Activated CD8-positive, alpha-beta memory T cell treated with anti-CD3 and anti-CD28 coated beads, Interleukin-2, amount 50 U/mL, for 4 hours (primary cell): Measurements from ENCODE around the gene CNN2.

ENCODE experiments used
- DNase-seq: peaks from one replicate; pipeline ENCODE4 v3.0.0-alpha.2; 2020

CNN2 gene

GRCh38 chr19:1052349-1052975 lies 26.1 kb downstream of the CNN2 start:
- DNase-seq = no peak

- no peak for DNase-seq
These were observed 27.0 kb downstream of the CNN2 start for GRCh38 chr19:1053176-1054101.

- DNase-seq = no peak
These were observed 28.0 kb downstream of the CNN2 start for GRCh38 chr19:1054102-1055027.

- no peak for DNase-seq
These were observed 28.6 kb downstream of the CNN2 start for GRCh38 chr19:1055028-1055425.

- DNase-seq = no peak
These were observed 29.6 kb downstream of the CNN2 start for GRCh38 chr19:1055886-1056620.

- DNase-seq = no peak
These were observed 30.9 kb downstream of the CNN2 start for GRCh38 chr19:1057176-1057855.

GRCh38 chr19:1058112-1058511 lies 31.7 kb downstream of the CNN2 start:
- no peak for DNase-seq

- no peak for DNase-seq
These were observed 34.3 kb downstream of the CNN2 start for GRCh38 chr19:1060689-1061088.

- DNase-seq = no peak
These were observed 35.6 kb downstream of the CNN2 start for GRCh38 chr19:1061987-1062386.

GRCh38 chr19:1062387-1063029 lies 36.1 kb downstream of the CNN2 start:
- DNase-seq = no peak

- no peak for DNase-seq
These were observed 36.9 kb downstream of the CNN2 start for GRCh38 chr19:1063030-1063908.

- DNase-seq = no peak
These were observed 37.7 kb downstream of the CNN2 start for GRCh38 chr19:1063909-1064660.

GRCh38 chr19:1064661-1065605 lies 38.5 kb downstream of the CNN2 start:
- DNase-seq = peak; percentile 76

- DNase-seq = no peak
These were observed 39.2 kb downstream of the CNN2 start for GRCh38 chr19:1065606-1066109.

GRCh38 chr19:1066251-1066747 lies 39.9 kb downstream of the CNN2 start:
- no peak for DNase-seq

- DNase-seq = peak; percentile 89
These were observed 40.4 kb downstream of the CNN2 start, which contains the start of gene ARHGAP45 for GRCh38 chr19:1066748-1067340. TSS of gene ARHGAP45 (plus strand) at chr19:1067167. CDS start at chr19:1067406, 239 bp downstream.

- no peak for DNase-seq
These were observed 41.0 kb downstream of the CNN2 start for GRCh38 chr19:1067341-1067957.
